Prostate gland (tissue), 2 donors: ENCODE measurements around the gene ZNF334.

Source experiments
- CTCF ChIP-seq, 4 experiments: fragments of 200-600 bp in 2 of 4; fragments of 450-650 bp in 2 of 4; sonication (generic) in 2 of 4; IDR thresholded peaks; 1 replicate in 3 of 4; 2 replicates in 1 of 4; pipeline ENCODE4 v1.5.1; 2016 to 2019; ENCODE audit warnings: antibody characterized with exemption in 4 of 4, mild to moderate bottlenecking in 2 of 4, moderate library complexity in 2 of 4
- POLR2A ChIP-seq: fragments of 450-650 bp; IDR thresholded peaks from one replicate; pipeline ENCODE4 v1.6.1; 2016; ENCODE audit warnings: antibody characterized with exemption, mild to moderate bottlenecking
- POLR2AphosphoS5 ChIP-seq: sonication (generic); formaldehyde crosslinking; IDR thresholded peaks from one replicate; pipeline ENCODE4 v1.6.1; 2017; ENCODE audit warnings: antibody characterized with exemption

DNA sequence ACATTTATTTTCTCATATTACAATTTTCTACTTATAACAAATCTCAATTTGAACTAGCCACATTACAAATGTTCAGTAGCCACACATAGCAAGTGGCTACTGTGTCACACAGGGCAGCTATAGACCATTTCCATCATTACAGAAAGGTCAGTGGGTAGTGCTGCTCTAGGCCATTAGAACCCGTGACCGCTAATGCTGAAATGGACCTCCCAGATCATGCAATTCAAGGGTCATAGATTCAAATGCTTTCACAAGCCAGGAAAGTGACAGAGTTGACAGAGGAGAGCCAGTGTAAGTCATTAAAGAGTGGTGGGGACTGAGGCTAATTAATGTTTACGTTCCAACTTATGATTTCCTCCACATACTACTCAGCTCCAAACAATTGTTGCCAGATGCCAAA, 40.6 kb upstream of the ZNF334 start:
- no peak for TF ChIP-seq CTCF (IDR thresholded peaks at IDR 0.05)
- TF ChIP-seq POLR2A, result no peak
- TF ChIP-seq POLR2AphosphoS5, result no peak
